Activated gamma-delta T cell treated with anti-CD3 and anti-CD28 coated beads, Interleukin-2, amount 50 U/mL, for 16 hours (primary cell): ENCODE results near the gene TEK.

Experiments
- DNase-seq: peaks from one replicate; pipeline ENCODE4 v3.0.0-alpha.2; 2020; ENCODE audit warnings: low read depth

The TEK gene

GRCh38 chr9:27124151-27124550 is 15.1 kb downstream of the TEK start:
- DNase-seq = no peak

GRCh38 chr9:27125030-27125429 is 16.0 kb downstream of the TEK start:
- no peak for DNase-seq

GRCh38 chr9:27125936-27126335 is 16.9 kb downstream of the TEK start:
- DNase-seq = no peak

- DNase-seq = no peak
Observed at GRCh38 chr9:27126670-27127069, 17.6 kb downstream of the TEK start.

GRCh38 chr9:27129221-27129620 is 20.2 kb downstream of the TEK start:
- no peak for DNase-seq

GRCh38 chr9:27131731-27132130 is 22.7 kb downstream of the TEK start:
- DNase-seq = no peak

- no peak for DNase-seq
Observed at GRCh38 chr9:27133817-27134216, 24.8 kb downstream of the TEK start.

GRCh38 chr9:27142299-27142930 is 33.4 kb downstream of the TEK start:
- DNase-seq = no peak

GRCh38 chr9:27145143-27145542 is 36.1 kb downstream of the TEK start:
- no peak for DNase-seq

GRCh38 chr9:27149651-27150050 is 40.6 kb downstream of the TEK start:
- no peak for DNase-seq

- no peak for DNase-seq
Observed at GRCh38 chr9:27150746-27151406, 41.9 kb downstream of the TEK start.

- DNase-seq = no peak
Observed at GRCh38 chr9:27151693-27152404, 42.8 kb downstream of the TEK start.

GRCh38 chr9:27152405-27152718 is 43.3 kb downstream of the TEK start:
- no peak for DNase-seq

GRCh38 chr9:27154908-27155307 is 45.9 kb downstream of the TEK start:
- DNase-seq = no peak

- DNase-seq = no peak
Observed at GRCh38 chr9:27157097-27157496, 48.1 kb downstream of the TEK start.

GRCh38 chr9:27157736-27158135 is 48.7 kb downstream of the TEK start:
- DNase-seq = no peak

- DNase-seq = no peak
Observed at GRCh38 chr9:27160636-27161035, 51.6 kb downstream of the TEK start.

- DNase-seq = no peak
Observed at GRCh38 chr9:27162045-27162444, 53.0 kb downstream of the TEK start.

- no peak for DNase-seq
Observed at GRCh38 chr9:27165068-27165467, 56.0 kb downstream of the TEK start.

GRCh38 chr9:27165670-27166069 is 56.6 kb downstream of the TEK start:
- DNase-seq = no peak

GRCh38 chr9:27168496-27168895 is 59.5 kb downstream of the TEK start:
- DNase-seq = no peak

- no peak for DNase-seq
Observed at GRCh38 chr9:27168951-27169350, 59.9 kb downstream of the TEK start.

GRCh38 chr9:27176971-27177370 is 67.9 kb downstream of the TEK start:
- no peak for DNase-seq
